ENCODE results near the gene DHX40. TPM values are rescaled to one million over a fixed set of nuclear protein-coding genes. Genes with fewer than 3 reads are reported as not detected.
A peak's percentile ranks its signal among the peaks of the same experiment; 100 is the strongest.
"Not testable (repeated sequence)": the region's sequence is repeated elsewhere in the genome, so short reads cannot be mapped to it uniquely, and the experiment has no call there.

DHX40 gene
- polyA plus RNA-seq, 1 experiment, result 19.0 TPM

- POLR2A ChIA-PET, result no interaction called here
- H3K4me3 ChIP-seq (ENCODE audit: low read depth, low read length), result no peak overlapping the region
- DNase-seq (ENCODE audit: low read depth), result no peak
- no peak for TF ChIP-seq CTCF (IDR thresholded peaks at IDR 0.05; ENCODE audit: insufficient read depth, low read depth, low read length)
- H3K27me3 ChIP-seq (ENCODE audit: control insufficient read depth, insufficient read depth, low read length), result no peaks in the 10 kb centered on the region
- H3K36me3 ChIP-seq (ENCODE audit: control insufficient read depth, insufficient read depth, low read length), result no peaks in the 10 kb centered on the region
- CTCF ChIA-PET, result no interaction called here
Measured at GRCh38 chr17:59547131-59547915, 18.1 kb upstream of the DHX40 start.

- POLR2A ChIA-PET; CTCF ChIA-PET; H3K36me3 ChIP-seq (ENCODE audit: control insufficient read depth, insufficient read depth, low read length); DNase-seq (ENCODE audit: low read depth); H3K4me3 ChIP-seq (ENCODE audit: low read depth, low read length); H3K27me3 ChIP-seq (ENCODE audit: control insufficient read depth, insufficient read depth, low read length): not testable (repeated sequence)
Measured at GRCh38 chr17:59548985-59549384, 16.4 kb upstream of the DHX40 start.

- ChIA-PET POLR2A (no interaction called here), CTCF (interaction anchor here (1.1 kb wide), 1 partner anchor 29 kb away, joined by 5 read pairs; no protein-coding TSS in a partner anchor)
- no peak for TF ChIP-seq CTCF (IDR thresholded peaks at IDR 0.05; ENCODE audit: insufficient read depth, low read depth, low read length)
- Histone ChIP-seq H3K27me3 (ENCODE audit: control insufficient read depth, insufficient read depth, low read length) (peaks cover 2% of the 10 kb centered on the region), H3K36me3 (ENCODE audit: control insufficient read depth, insufficient read depth, low read length) (no peaks in the 10 kb centered on the region), H3K4me3 (ENCODE audit: low read depth, low read length) (no peak overlapping the region)
- DNase-seq (ENCODE audit: low read depth), result no peak
Measured at GRCh38 chr17:59550703-59551102, 14.7 kb upstream of the DHX40 start.

GRCh38 chr17:59558039-59558438 is 7.4 kb upstream of the DHX40 start:
- H3K4me3 ChIP-seq (ENCODE audit: low read depth, low read length), result no peak overlapping the region
- POLR2A ChIA-PET, result no interaction called here
- H3K36me3 ChIP-seq (ENCODE audit: control insufficient read depth, insufficient read depth, low read length), result no peaks in the 10 kb centered on the region
- peaks cover 3% of the 10 kb centered on the region for H3K27me3 ChIP-seq (ENCODE audit: control insufficient read depth, insufficient read depth, low read length)
- DNase-seq (ENCODE audit: low read depth), result no peak
- no peak for TF ChIP-seq CTCF (IDR thresholded peaks at IDR 0.05; ENCODE audit: insufficient read depth, low read depth, low read length)
- CTCF ChIA-PET, result interaction anchor here (0.6 to 3.0 kb wide), 2 partner anchors 241 to 247 kb away, joined by 3 to 12 read pairs; no protein-coding TSS in a partner anchor

GRCh38 chr17:59558953-59559352 is 6.5 kb upstream of the DHX40 start:
- ChIA-PET POLR2A (no interaction called here), CTCF (interaction anchor here (1.5 to 3.0 kb wide), 2 partner anchors 40 to 248 kb away, joined by 5 to 12 read pairs; no protein-coding TSS in a partner anchor)
- peaks cover 3% of the 10 kb centered on the region for H3K27me3 ChIP-seq (ENCODE audit: control insufficient read depth, insufficient read depth, low read length)
- H3K4me3 ChIP-seq (ENCODE audit: low read depth, low read length), result no peak overlapping the region
- 0 out of 2 replicates have a peak, but pooled peaks have one; percentile 15 for TF ChIP-seq CTCF (IDR thresholded peaks at IDR 0.05; ENCODE audit: insufficient read depth, low read depth, low read length)
- H3K36me3 ChIP-seq (ENCODE audit: control insufficient read depth, insufficient read depth, low read length), result no peaks in the 10 kb centered on the region
- no peak for DNase-seq (ENCODE audit: low read depth)
